NCI-H345 (cell line): ENCODE measurements around the gene HOXA2.
A peak's percentile ranks its signal among the peaks of the same experiment; 100 is the strongest.

Experiments
- DNase-seq: peaks from one replicate; lab custom pipeline; 2025; lab: John Stamatoyannopoulos, UW

The HOXA2 gene

GRCh38 chr7:27078616-27079233 lies 23.8 kb downstream of the HOXA2 start:
- no peak for DNase-seq

DNA sequence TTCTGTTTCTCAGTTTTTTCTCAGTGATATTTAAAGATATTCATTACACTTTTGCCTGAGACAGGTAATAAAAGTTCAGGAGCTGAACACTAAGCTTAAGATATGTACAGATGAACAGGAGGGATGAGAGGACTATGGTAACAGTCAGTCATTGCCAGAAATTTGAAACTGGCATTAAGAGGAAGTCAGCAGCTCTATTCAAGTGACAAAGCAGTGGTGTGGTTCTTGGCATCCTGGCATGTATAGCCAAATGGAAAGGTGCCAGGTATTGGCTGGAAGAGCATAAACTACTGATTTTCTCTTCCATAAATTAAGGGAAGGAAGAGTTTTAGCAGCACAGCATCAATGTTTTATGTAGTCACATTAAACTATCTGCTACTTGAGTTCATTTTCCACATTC lies 29.4 kb downstream of the HOXA2 start:
- DNase-seq: peak; percentile 14

DNA sequence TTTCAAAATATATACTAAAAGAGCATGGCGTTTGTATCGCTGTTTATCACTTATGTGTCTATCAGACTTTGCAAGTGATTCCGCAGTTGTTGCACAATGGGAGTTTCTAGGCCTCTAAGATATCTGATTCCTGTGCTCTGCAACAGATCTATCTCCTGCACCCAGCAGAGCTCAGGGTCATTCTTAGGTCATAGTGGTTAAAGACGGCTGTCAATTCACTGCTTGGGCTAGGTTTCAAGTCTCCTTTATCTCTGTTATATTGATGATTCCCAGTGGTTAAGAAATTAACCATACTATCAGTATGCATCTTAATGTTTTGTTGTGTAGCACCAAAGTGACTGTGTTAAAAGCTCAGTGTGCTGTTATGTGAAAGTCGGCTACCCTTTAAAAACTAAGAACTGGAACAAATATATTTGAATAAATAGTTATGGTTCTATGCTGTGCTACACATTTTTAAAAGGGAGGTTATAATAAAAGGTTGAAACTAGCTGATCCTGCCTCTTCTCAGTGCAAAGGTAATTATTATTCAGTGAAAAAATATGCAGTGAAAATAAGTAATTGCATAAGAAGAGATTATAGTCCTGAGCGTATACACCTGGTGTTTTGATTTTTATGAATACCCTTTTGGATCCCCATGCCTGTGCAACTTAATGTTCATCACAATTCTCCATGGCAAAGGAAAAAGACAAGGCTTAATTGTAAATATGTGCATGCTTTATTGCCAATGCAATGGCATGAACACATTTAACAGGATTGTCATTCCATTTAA lies 30.7 kb downstream of the HOXA2 start:
- no peak for DNase-seq

DNA sequence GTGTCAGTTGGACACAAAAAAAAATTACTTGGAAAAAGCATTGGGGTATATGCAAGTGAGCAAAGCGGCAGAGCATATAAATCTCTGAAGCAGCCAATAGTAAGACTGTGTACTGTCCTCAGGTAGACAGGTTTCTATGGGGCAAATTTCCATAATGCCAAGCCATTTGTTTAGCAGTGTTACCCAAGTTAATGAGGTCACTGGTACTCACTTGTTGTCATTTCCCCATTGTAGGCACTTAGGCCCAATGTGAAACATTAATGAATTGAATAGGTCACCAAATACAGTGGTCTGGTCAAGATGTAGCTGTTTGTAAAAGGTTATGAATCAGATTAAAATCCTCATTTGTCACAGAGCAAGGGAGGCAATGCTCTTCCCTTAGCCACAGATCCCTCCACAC lies 34.2 kb downstream of the HOXA2 start:
- DNase-seq: no peak

GRCh38 chr7:27066148-27066547 lies 36.3 kb downstream of the HOXA2 start:
- DNase-seq: no peak

GRCh38 chr7:27065709-27066108 lies 36.8 kb downstream of the HOXA2 start:
- DNase-seq: no peak

- no peak for DNase-seq
Observed at GRCh38 chr7:27064661-27065060, 37.8 kb downstream of the HOXA2 start.

GRCh38 chr7:27064159-27064558 lies 38.3 kb downstream of the HOXA2 start:
- DNase-seq: no peak

DNA sequence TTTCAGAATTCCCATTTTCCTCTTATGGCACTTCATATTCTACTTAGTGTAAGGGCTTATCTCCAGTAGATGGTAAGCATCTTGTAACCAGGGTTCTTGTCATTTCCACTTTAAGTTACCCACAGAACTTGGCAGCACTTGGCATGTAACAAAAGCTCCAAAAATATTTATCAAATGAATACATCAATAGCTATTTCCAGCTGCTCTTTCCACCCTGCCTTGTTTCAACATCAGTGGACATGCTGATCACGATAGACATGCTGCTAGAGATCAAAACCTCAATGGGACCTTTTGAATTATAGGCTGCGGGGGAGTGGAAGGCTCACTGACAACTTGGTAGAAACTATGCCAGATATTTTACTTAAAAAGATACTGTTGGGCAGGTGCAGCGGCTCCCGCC lies 39.5 kb downstream of the HOXA2 start:
- DNase-seq: no peak

DNA sequence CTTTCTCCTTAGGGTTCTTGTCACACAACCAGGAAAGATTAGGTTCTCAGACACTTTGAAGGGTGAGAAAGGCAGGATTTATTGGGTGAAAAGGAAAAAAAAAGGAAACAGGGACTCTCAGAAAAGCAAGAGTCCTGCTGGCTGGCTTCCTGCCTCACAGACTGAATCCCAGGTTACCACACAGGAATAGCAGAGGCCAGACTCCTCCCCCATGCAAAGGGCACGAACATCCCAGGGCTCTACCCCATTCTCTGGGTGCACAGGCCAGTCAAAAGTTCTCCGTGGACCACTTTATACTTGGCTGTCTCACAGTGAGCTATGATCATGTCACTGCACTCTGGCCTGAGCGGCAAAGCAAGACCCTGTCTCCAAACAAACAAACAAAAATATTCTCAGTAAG lies 49.3 kb downstream of the HOXA2 start:
- DNase-seq: no peak

DNA sequence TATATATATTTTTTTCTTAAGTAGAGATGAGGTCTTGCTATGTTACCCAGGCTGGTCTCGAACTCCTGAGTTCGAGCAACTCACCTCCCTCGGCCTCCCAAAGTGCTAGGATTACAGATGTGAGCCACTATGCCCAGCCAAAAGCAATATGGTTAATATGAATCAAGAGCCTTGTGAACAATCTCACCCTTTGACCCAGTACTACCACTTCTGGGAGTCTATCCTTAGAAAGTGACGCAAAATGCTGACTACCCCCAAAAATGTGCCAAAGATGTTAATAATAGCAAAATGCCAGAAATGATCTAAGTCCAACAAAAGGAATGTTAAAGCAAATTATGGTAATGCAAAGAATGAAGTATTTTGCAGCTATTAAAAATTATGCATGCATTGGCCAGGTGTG lies 51.0 kb downstream of the HOXA2 start:
- DNase-seq: no peak
